ENCODE data around the gene TM7SF3. TPM values are rescaled to one million over a fixed set of nuclear protein-coding genes. Genes with fewer than 3 reads are reported as not detected.

The TM7SF3 gene
- total RNA-seq, 4 donors from 2014 or later, result 78.6 to 124 (median 119) TPM

DNA sequence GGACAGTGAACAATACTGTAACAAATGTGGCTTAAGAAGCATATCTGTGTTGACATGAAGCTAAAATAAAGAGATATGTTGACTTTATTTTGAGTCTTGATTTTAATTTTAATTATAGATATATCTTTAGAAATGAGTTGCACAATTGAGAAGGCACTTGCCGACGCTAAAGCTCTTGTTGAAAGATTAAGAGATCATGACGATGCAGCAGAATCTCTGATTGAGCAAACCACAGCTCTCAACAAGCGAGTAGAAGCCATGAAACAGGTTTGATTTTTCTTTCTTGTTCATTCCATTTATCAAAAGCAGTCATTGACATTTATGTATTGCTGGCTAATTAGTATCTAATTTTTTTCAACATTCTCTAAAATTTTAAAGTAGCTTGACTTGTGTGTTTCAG is 60.2 kb downstream of the TM7SF3 start:
- no peak for DNase-seq (ENCODE audit: low spot score in 2 of 2)
- TF ChIP-seq, protein P1, sequence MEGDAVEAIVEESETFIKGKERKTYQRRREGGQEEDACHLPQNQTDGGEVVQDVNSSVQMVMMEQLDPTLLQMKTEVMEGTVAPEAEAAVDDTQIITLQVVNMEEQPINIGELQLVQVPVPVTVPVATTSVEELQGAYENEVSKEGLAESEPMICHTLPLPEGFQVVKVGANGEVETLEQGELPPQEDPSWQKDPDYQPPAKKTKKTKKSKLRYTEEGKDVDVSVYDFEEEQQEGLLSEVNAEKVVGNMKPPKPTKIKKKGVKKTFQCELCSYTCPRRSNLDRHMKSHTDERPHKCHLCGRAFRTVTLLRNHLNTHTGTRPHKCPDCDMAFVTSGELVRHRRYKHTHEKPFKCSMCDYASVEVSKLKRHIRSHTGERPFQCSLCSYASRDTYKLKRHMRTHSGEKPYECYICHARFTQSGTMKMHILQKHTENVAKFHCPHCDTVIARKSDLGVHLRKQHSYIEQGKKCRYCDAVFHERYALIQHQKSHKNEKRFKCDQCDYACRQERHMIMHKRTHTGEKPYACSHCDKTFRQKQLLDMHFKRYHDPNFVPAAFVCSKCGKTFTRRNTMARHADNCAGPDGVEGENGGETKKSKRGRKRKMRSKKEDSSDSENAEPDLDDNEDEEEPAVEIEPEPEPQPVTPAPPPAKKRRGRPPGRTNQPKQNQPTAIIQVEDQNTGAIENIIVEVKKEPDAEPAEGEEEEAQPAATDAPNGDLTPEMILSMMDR (IDR thresholded peaks at IDR 0.05), result no peak
- H3K4me3 ChIP-seq, result no peak overlapping the region
- H3K9me3 ChIP-seq, result peaks cover 0 to 2% (median 0%) of the 10 kb centered on the region in 4 donors
- no peaks in the 10 kb centered on the region for H3K27me3 ChIP-seq
- H3K27ac ChIP-seq, result peak overlapping the region in 1 of 4 donors; percentile 24
- peaks cover 3 to 38% (median 5%) of the 10 kb centered on the region in 3 donors for H3K36me3 ChIP-seq
- H3K4me1 ChIP-seq, result peaks cover 0 to 15% (median 0%) of the 10 kb centered on the region in 4 donors
- 90 to 93% methylated on average over 4 of the region's 4 CpGs for WGBS, 2 donors

DNA sequence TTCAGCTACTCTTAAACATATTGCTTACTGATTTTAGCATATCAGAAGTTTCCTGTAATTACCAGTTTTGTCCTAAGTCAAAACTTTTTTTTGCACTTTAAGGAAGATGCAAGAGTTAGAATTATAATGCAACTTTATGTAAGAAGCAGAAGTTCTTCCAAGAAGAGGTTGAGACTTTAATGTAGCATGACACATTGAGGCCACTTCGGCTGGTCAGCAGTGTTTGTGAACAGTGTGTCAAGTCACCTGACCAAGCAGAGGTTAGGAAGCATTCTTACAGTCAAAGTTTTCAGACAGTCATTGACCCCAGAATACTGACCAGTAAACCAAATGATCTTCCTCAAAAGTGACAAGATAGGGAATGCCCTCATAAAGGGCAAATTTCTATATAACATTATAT is 60.7 kb downstream of the TM7SF3 start:
- Histone ChIP-seq H3K27ac (no peak overlapping the region), H3K4me3 (no peak overlapping the region), H3K27me3 (no peaks in the 10 kb centered on the region), H3K9me3 (peaks cover 0 to 8% (median 0%) of the 10 kb centered on the region in 4 donors), H3K36me3 (peaks cover 3 to 43% (median 5%) of the 10 kb centered on the region in 3 donors), H3K4me1 (peaks cover 0 to 15% (median 0%) of the 10 kb centered on the region in 4 donors)
- TF ChIP-seq POLR2A (IDR thresholded peaks at IDR 0.05) (no peak), EP300 (IDR thresholded peaks at IDR 0.05) (peak in 1 of 2 donors; percentile 32)
- TF ChIP-seq, protein P1 (IDR thresholded peaks at IDR 0.05), result no peak
- DNase-seq (ENCODE audit: low spot score in 2 of 2), result no peak
- WGBS, 2 donors, result 65 to 69% methylated on average over 1 of the region's 1 CpG

DNA sequence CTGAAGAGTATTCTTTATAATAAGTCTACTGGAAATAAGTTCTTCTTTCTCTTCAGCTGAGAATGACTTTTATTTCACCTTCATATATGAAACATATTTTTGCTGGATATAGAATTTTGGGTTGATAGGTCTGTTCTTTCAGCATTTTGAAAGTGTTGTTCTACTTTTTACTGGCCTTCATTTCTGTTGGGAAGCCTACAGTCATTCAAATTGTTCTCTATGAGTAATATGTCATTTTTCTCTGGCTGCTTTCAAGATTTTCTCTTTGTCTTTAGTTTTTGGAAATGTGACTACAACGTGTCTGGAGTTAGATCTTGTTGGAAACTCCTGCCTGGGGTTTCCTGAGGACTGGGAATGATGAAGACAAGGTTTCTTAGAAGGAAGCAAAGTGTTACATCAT is 65.9 kb downstream of the TM7SF3 start:
- TF ChIP-seq, protein P1 (IDR thresholded peaks at IDR 0.05), result no peak
- TF ChIP-seq EP300 (IDR thresholded peaks at IDR 0.05) (no peak), POLR2A (IDR thresholded peaks at IDR 0.05) (no peak)
- no peak overlapping the region for H3K27ac ChIP-seq
- 88 to 95% methylated on average over 1 of the region's 1 CpG for WGBS, 2 donors

DNA sequence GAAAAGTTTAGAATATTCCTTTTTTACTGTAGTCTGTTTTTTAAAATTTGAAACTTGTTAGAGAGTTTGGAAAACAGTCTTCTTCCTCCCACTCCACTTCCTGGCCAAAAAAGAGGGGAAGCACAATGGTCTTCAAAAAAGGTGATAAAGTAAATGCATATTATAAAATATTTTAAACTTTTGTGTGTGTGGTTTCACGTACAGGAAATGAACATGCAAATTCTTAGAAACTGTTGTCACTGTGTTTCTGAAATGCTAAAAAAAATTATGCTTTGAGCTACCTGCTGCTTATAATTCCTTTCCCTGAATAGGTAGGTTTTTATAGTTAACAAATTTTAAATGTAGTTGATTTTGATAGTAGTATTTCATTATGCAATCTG is 73.0 kb downstream of the TM7SF3 start:
- Histone ChIP-seq H3K27ac (peak overlapping the region in 3 of 4 donors; percentile 9 to 98 (median 10)), H3K4me1 (peaks cover 0 to 58% (median 27%) of the 10 kb centered on the region in 4 donors), H3K9me3 (peaks cover 0 to 9% (median 0%) of the 10 kb centered on the region in 4 donors), H3K36me3 (no peaks in the 10 kb centered on the region), H3K4me3 (no peak overlapping the region), H3K27me3 (no peaks in the 10 kb centered on the region)
- DNase-seq (ENCODE audit: low spot score in 2 of 2), result no peak
- TF ChIP-seq POLR2A (IDR thresholded peaks at IDR 0.05) (no peak), EP300 (IDR thresholded peaks at IDR 0.05) (no peak)
- TF ChIP-seq, protein P1 (IDR thresholded peaks at IDR 0.05), result no peak
- 40 to 42% methylated on average over 1 of the region's 1 CpG for WGBS, 2 donors

More for the DNA sequence above, 65.9 kb downstream of the TM7SF3 start:
- Histone ChIP-seq H3K27me3 (no peaks in the 10 kb centered on the region), H3K4me3 (no peak overlapping the region), H3K9me3 (peaks cover 0 to 29% (median 0%) of the 10 kb centered on the region in 4 donors), H3K36me3 (peaks cover 0 to 21% (median 0%) of the 10 kb centered on the region in 3 donors), H3K4me1 (peaks cover 0 to 10% (median 0%) of the 10 kb centered on the region in 4 donors)
- no peak for DNase-seq (ENCODE audit: low spot score in 2 of 2)

DNA sequence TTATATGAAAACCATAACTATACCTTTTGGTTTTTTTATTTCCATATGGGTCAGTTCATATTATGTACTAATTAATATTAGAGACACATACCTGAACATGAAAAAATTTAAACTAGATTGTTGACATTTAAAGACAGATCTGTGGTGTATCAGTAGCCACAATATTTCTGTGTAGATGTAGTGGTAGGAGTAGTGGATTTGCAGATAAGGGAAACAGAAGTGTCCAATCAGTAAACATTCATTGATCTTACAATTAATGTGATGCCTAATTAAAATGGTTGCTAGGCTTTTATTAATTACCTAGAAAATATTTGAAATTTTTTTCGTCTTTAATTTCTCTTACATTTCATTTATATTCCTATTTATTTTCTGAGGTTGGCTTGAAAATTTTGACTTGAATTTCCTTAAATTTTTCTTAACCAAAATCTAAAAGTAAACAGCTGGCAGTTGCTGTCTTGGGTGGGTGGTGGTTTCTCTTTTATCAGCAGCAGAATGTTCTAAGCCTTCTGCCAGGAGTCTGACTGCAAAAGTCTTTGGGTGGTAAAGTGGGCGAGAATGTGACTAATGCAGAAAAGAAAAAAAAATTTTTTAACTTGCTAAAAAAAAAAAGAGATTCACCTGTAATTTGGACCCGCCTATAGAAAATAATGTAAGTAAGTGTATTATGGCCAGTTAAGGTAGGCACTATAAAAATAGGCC is 73.5 kb downstream of the TM7SF3 start:
- Histone ChIP-seq H3K36me3 (no peaks in the 10 kb centered on the region), H3K9me3 (peaks cover 0 to 9% (median 0%) of the 10 kb centered on the region in 4 donors)

More for the DNA sequence above, 73.5 kb downstream of the TM7SF3 start:
- Histone ChIP-seq H3K27me3 (no peaks in the 10 kb centered on the region), H3K4me3 (peak overlapping the region in 1 of 4 donors; percentile 74), H3K4me1 (peaks cover 0 to 64% (median 32%) of the 10 kb centered on the region in 4 donors), H3K27ac (peak overlapping the region in 3 of 4 donors; percentile 9 to 98 (median 10))
- DNase-seq (ENCODE audit: low spot score in 2 of 2), result no peak
- TF ChIP-seq POLR2A (IDR thresholded peaks at IDR 0.05) (no peak), EP300 (IDR thresholded peaks at IDR 0.05) (no peak)
- TF ChIP-seq, protein P1 (IDR thresholded peaks at IDR 0.05), result no peak
- 66 to 72% methylated on average over 3 of the region's 3 CpGs for WGBS, 2 donors

All from tibial nerve (tissue), 4 donors.